K562 (cell line): ENCODE data around the gene CACYBP. TPM values are rescaled to one million over a fixed set of nuclear protein-coding genes. Genes with fewer than 3 reads are reported as not detected.

Source experiments
- ADNP ChIP-seq: fragments of 200-800 bp; sonication (Bioruptor generic); IDR thresholded peaks from 2 replicates; pipeline ENCODE4 v1.6.1; 2016; ENCODE audit warnings: missing genetic modification characterization, missing compliant biosample characterization
- ERF ChIP-seq: fragments of 450-650 bp; formaldehyde crosslinking; IDR thresholded peaks from 2 replicates; pipeline ENCODE4 v1.4.0; 2020; ENCODE audit warnings: mild to moderate bottlenecking, mixed read lengths
- FOXM1 ChIP-seq, 2 experiments: fragments of 450-650 bp in 1 of 2; sonication (generic) in 1 of 2; formaldehyde crosslinking in 1 of 2; IDR thresholded peaks; 2 replicates each; pipeline versions ENCODE4 v1.6.1 to v1.9.0; 2017 to 2022; ENCODE audit warnings: low read depth in 2 of 2, mild to moderate bottlenecking in 2 of 2, missing genetic modification reagents in 1 of 2, moderate library complexity in 1 of 2
- NFXL1 ChIP-seq: fragments of 450-650 bp; formaldehyde crosslinking; IDR thresholded peaks from 2 replicates; pipeline ENCODE4 v1.4.0; 2021; ENCODE audit warnings: mild to moderate bottlenecking
- POLR2B ChIP-seq: fragments of 450-650 bp; IDR thresholded peaks from 2 replicates; pipeline ENCODE4 v1.6.1; 2018; ENCODE audit warnings: low read depth; ENCODE audit not compliant: partially characterized antibody
- RBM34 ChIP-seq: fragments of 200-400 bp; formaldehyde crosslinking; IDR thresholded peaks from 2 replicates; pipeline ENCODE4 v1.6.1; 2018; ENCODE audit warnings: low read length, borderline replicate concordance; ENCODE audit not compliant: insufficient read depth
- RUNX1 ChIP-seq: sonication (generic); IDR thresholded peaks from 2 replicates; pipeline ENCODE4 v1.6.1; 2016; ENCODE audit warnings: antibody characterized with exemption, low read depth
- ZNF311 ChIP-seq: fragments of 250-450 bp; sonication (Bioruptor Pico); IDR thresholded peaks from 2 replicates; pipeline ENCODE4 v1.4.0; 2020; ENCODE audit warnings: mild to moderate bottlenecking, moderate library complexity
- ZNF695 ChIP-seq: fragments of 450-650 bp; formaldehyde crosslinking; IDR thresholded peaks from 2 replicates; pipeline ENCODE4 v1.4.0; 2020; ENCODE audit warnings: mild to moderate bottlenecking, moderate library complexity
- ZNF764 ChIP-seq: fragments of 250-450 bp; sonication (Bioruptor Pico); IDR thresholded peaks from 2 replicates; pipeline ENCODE4 v1.4.0; 2020; ENCODE audit warnings: low read depth, mild to moderate bottlenecking, moderate library complexity
- ZNF79 ChIP-seq: fragments of 250-450 bp; sonication (Bioruptor Pico); IDR thresholded peaks from 2 replicates; pipeline ENCODE4 v1.4.0; 2020; ENCODE audit warnings: low read depth, mild to moderate bottlenecking, moderate library complexity
- polyA plus RNA-seq, 8 experiments: library from polyadenylated mRNA; depleted of rRNA in 4 of 8; stranded (reverse) in 5 of 8; unstranded in 3 of 8; fragments of >200 nt; fragmentation: Nextera tagmentation in 2 of 8; fragmentation: Illumina TruSeq in 1 of 8; extraction: Ambion mirVana in 2 of 8; extraction: Trizol in 1 of 8; gene quantifications; 2 replicates each; pipeline versions ENCODE4 v1.2.1 to v1.2.3, GENCODE V29; 2011 to 2014; ENCODE audit warnings: inconsistent platforms in 1 of 8, missing spikeins in 1 of 8
- total RNA-seq, 7 experiments: library from RNA; depleted of rRNA in 6 of 7; stranded (reverse); fragments of >200 nt in 6 of 7; fragmentation: Illumina TruSeq in 2 of 7; extraction: Trizol in 2 of 7; gene quantifications; 2 replicates each; pipeline versions ENCODE4 v1.2.1 to v1.2.3, GENCODE V29; 2011 to 2021; ENCODE audit warnings: low replicate concordance in 1 of 7
- TF ChIP-seq, protein P1 (sequence below): fragments of 450-650 bp; IDR thresholded peaks from 2 replicates; pipeline ENCODE4 v1.6.1; 2016; ENCODE audit warnings: low read depth
- TF ChIP-seq, protein P2 (sequence below): fragments of 250-450 bp; sonication (Bioruptor Pico); IDR thresholded peaks from 2 replicates; pipeline ENCODE4 v1.4.0; 2020
- TF ChIP-seq, protein P3 (sequence below): fragments of 250-450 bp; sonication (Bioruptor Pico); IDR thresholded peaks from 2 replicates; pipeline ENCODE4 v1.4.0; 2020

The CACYBP gene
- total and polyA plus RNA-seq, 9 of the 15 experiments (the other 6 are each of a cell fraction or from before 2014, with no cell fraction given) = 147 to 1,576 (median 488) TPM

DNA sequence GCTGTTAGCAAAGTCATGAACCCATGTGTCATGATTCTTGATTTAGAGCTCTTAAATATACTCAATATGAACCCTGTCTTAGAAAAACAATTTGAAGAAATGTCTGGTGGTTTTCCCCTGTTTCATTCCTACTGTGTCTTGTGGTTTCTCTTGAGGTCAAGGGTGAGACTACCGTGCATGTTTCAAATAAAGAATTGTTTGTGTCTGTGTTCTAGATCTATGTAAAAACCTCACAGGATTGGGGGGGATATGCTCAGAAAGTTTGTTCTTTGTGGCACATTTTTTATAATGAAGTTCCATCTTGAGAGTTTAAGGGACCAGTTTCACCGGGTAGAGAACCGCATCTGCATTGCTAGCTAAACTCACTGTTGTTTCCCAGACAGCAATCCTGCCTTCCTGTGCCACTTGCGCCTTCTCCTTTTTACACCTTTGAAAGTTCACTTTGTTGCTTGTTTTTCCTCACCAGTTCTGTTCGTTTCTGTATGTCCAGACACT, 30.9 kb upstream of the CACYBP start (continued):
- TF ChIP-seq ZNF311 (CRISPR knock-in tag) = no peak
- TF ChIP-seq, protein P1, sequence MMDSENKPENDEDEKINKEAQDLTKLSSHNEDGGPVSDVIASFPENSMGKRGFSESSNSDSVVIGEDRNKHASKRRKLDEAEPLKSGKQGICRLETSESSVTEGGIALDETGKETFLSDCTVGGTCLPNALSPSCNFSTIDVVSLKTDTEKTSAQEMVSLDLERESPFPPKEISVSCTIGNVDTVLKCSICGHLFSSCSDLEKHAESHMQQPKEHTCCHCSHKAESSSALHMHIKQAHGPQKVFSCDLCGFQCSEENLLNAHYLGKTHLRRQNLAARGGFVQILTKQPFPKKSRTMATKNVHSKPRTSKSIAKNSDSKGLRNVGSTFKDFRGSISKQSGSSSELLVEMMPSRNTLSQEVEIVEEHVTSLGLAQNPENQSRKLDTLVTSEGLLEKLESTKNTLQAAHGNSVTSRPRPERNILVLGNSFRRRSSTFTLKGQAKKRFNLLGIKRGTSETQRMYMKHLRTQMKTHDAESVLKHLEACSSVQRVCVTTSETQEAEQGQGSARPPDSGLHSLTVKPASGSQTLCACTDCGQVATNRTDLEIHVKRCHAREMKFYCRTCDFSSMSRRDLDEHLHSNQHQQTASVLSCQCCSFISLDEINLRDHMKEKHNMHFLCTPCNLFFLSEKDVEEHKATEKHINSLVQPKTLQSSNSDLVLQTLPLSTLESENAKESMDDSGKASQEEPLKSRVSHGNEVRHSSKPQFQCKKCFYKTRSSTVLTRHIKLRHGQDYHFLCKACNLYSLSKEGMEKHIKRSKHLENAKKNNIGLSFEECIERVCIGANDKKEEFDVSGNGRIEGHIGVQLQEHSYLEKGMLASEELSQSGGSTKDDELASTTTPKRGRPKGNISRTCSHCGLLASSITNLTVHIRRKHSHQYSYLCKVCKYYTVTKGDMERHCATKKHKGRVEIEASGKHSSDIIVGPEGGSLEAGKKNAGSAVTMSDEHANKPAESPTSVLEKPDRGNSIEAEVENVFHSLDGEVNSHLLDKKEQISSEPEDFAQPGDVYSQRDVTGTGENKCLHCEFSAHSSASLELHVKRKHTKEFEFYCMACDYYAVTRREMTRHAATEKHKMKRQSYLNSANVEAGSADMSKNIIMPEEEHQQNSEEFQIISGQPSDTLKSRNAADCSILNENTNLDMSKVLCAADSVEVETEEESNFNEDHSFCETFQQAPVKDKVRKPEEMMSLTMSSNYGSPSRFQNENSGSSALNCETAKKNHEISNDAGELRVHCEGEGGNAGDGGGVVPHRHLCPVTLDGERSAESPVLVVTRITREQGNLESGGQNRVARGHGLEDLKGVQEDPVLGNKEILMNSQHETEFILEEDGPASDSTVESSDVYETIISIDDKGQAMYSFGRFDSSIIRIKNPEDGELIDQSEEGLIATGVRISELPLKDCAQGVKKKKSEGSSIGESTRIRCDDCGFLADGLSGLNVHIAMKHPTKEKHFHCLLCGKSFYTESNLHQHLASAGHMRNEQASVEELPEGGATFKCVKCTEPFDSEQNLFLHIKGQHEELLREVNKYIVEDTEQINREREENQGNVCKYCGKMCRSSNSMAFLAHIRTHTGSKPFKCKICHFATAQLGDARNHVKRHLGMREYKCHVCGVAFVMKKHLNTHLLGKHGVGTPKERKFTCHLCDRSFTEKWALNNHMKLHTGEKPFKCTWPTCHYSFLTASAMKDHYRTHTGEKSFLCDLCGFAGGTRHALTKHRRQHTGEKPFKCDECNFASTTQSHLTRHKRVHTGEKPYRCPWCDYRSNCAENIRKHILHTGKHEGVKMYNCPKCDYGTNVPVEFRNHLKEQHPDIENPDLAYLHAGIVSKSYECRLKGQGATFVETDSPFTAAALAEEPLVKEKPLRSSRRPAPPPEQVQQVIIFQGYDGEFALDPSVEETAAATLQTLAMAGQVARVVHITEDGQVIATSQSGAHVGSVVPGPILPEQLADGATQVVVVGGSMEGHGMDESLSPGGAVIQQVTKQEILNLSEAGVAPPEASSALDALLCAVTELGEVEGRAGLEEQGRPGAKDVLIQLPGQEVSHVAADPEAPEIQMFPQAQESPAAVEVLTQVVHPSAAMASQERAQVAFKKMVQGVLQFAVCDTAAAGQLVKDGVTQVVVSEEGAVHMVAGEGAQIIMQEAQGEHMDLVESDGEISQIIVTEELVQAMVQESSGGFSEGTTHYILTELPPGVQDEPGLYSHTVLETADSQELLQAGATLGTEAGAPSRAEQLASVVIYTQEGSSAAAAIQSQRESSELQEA = no peak
- TF ChIP-seq RBM34 = no peak
- TF ChIP-seq ADNP (tag) = no peak
- TF ChIP-seq ERF (CRISPR knock-in tag) = no peak
- no peak for TF ChIP-seq NFXL1
- no peak for TF ChIP-seq ZNF695 (CRISPR knock-in tag)
- TF ChIP-seq, protein P2, sequence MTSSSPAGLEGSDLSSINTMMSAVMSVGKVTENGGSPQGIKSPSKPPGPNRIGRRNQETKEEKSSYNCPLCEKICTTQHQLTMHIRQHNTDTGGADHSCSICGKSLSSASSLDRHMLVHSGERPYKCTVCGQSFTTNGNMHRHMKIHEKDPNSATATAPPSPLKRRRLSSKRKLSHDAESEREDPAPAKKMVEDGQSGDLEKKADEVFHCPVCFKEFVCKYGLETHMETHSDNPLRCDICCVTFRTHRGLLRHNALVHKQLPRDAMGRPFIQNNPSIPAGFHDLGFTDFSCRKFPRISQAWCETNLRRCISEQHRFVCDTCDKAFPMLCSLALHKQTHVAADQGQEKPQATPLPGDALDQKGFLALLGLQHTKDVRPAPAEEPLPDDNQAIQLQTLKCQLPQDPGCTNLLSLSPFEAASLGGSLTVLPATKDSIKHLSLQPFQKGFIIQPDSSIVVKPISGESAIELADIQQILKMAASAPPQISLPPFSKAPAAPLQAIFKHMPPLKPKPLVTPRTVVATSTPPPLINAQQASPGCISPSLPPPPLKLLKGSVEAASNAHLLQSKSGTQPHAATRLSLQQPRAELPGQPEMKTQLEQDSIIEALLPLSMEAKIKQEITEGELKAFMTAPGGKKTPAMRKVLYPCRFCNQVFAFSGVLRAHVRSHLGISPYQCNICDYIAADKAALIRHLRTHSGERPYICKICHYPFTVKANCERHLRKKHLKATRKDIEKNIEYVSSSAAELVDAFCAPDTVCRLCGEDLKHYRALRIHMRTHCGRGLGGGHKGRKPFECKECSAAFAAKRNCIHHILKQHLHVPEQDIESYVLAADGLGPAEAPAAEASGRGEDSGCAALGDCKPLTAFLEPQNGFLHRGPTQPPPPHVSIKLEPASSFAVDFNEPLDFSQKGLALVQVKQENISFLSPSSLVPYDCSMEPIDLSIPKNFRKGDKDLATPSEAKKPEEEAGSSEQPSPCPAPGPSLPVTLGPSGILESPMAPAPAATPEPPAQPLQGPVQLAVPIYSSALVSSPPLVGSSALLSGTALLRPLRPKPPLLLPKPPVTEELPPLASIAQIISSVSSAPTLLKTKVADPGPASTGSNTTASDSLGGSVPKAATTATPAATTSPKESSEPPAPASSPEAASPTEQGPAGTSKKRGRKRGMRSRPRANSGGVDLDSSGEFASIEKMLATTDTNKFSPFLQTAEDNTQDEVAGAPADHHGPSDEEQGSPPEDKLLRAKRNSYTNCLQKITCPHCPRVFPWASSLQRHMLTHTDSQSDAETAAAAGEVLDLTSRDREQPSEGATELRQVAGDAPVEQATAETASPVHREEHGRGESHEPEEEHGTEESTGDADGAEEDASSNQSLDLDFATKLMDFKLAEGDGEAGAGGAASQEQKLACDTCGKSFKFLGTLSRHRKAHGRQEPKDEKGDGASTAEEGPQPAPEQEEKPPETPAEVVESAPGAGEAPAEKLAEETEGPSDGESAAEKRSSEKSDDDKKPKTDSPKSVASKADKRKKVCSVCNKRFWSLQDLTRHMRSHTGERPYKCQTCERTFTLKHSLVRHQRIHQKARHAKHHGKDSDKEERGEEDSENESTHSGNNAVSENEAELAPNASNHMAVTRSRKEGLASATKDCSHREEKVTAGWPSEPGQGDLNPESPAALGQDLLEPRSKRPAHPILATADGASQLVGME = no peak
- no peak for TF ChIP-seq ZNF79 (CRISPR knock-in tag)
- TF ChIP-seq RUNX1 = no peak
- TF ChIP-seq POLR2B = no peak
- TF ChIP-seq ZNF764 = no peak
- no peak for TF ChIP-seq FOXM1 (IDR thresholded peaks at IDR 0.05; ENCODE audit: low read depth)
- TF ChIP-seq FOXM1 (CRISPR knock-in tag; IDR thresholded peaks at IDR 0.05; ENCODE audit: low read depth) = no peak
- TF ChIP-seq, protein P3, sequence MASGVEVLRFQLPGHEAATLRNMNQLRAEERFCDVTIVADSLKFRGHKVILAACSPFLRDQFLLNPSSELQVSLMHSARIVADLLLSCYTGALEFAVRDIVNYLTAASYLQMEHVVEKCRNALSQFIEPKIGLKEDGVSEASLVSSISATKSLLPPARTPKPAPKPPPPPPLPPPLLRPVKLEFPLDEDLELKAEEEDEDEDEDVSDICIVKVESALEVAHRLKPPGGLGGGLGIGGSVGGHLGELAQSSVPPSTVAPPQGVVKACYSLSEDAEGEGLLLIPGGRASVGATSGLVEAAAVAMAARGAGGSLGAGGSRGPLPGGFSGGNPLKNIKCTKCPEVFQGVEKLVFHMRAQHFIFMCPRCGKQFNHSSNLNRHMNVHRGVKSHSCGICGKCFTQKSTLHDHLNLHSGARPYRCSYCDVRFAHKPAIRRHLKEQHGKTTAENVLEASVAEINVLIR (CRISPR knock-in tag) = no peak
